Naive thymus-derived CD8-positive, alpha-beta T cell (primary cell): ENCODE results near the gene GATA5. TPM values are rescaled to one million over a fixed set of nuclear protein-coding genes. Genes with fewer than 3 reads are reported as not detected.

Source experiments
- ATAC-seq, 2 donors: fragments of 150-1000 bp; cut with Tn5 transposase in 1 of 2; sonication (Bioruptor Pico), chemical (Tn5 transposase) in 1 of 2; 1 replicate in 1 of 2; 2 replicates in 1 of 2; pipeline ENCODE4 v1.10.0; 2021; ENCODE audit warnings: mild to moderate bottlenecking in 2 of 2, moderate library complexity in 2 of 2
- POLR2A ChIA-PET: fragments of 350-600 bp; sonication (Branson Sonifier 250); formaldehyde crosslinking; loops from one replicate; lab custom pipeline; 2021; ENCODE audit warnings: antibody characterized with exemption; lab: Charles Lee
- DNase-seq, 10 donors: peaks; one replicate each; pipeline versions ENCODE4 v3.0.0 to v3.0.0-alpha.2; 2020 to 2022
- H3K27ac Mint-ChIP-seq, 10 donors: one replicate each; pipeline ENCODE4 v1.8.0; 2020 to 2022; ENCODE audit warnings: mild to moderate bottlenecking in 10 of 10, mixed read lengths in 10 of 10, moderate library complexity in 4 of 10, inconsistent platforms in 1 of 10
- H3K27me3 Mint-ChIP-seq, 5 donors: one replicate each; pipeline ENCODE4 v1.8.0; 2021 to 2022; ENCODE audit warnings: mixed read lengths in 5 of 5
- H3K36me3 Mint-ChIP-seq, 3 donors: one replicate each; pipeline ENCODE4 v1.8.0; 2020 to 2022; ENCODE audit warnings: mixed read lengths in 3 of 3, mild to moderate bottlenecking in 2 of 3, inconsistent platforms in 1 of 3
- H3K4me1 Mint-ChIP-seq, 4 donors: one replicate each; pipeline ENCODE4 v1.8.0; 2021 to 2022; ENCODE audit warnings: mixed read lengths in 4 of 4
- H3K4me3 Mint-ChIP-seq, 10 donors: one replicate each; pipeline ENCODE4 v1.8.0; 2020 to 2022; ENCODE audit warnings: mild to moderate bottlenecking in 10 of 10, mixed read lengths in 10 of 10, moderate library complexity in 6 of 10, inconsistent platforms in 1 of 10
- H3K9me3 Mint-ChIP-seq, 9 donors: one replicate each; pipeline ENCODE4 v1.8.0; 2020 to 2022; ENCODE audit warnings: mixed read lengths in 9 of 9, mild to moderate bottlenecking in 3 of 9, inconsistent platforms in 1 of 9, moderate library complexity in 1 of 9
- polyA plus RNA-seq, 3 donors: library from polyadenylated mRNA; unstranded; fragments of 300-500 nt; fragmentation: Illumina TruSeq; gene quantifications; one replicate each; pipeline ENCODE4 v1.2.3, GENCODE V29; 2021
- total RNA-seq, 8 experiments: library from RNA in 2 of 8; stranded (reverse) in 2 of 8; gene quantifications; one replicate each; pipeline ENCODE4 v1.2.3 and lab custom pipeline; 2021 to 2026

Gene GATA5
- total and polyA plus RNA-seq, 5 experiments from 2014 or later: not detected

DNA sequence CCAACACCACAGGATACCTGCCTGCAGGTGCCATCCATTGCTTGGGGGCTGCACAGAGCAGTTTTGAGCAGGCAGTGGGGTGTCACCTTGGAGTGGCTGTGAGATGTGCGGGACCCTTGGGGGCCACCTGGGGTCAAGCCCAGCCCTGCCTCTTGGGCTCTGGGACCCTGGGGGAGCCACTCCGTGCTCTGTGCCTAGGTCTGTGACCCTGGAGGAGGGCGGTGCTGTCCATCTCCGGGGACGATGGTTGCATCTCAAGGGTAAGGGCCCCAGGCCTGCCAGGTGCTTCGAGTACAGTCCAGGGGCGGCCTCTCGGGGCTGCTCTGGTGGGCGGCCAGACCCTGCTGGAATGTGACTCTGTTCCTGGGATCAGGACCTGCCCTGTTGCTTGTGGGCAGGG is 8.7 kb upstream of the GATA5 start:
- no peak overlapping the region for H3K4me3 Mint-ChIP-seq
- H3K27ac Mint-ChIP-seq: no peak overlapping the region
- H3K36me3 Mint-ChIP-seq: no peaks in the 10 kb centered on the region
- POLR2A ChIA-PET: no interaction called here
- ATAC-seq (no peak), DNase-seq (no peak)
- H3K27me3 Mint-ChIP-seq: peaks cover 12 to 85% (median 38%) of the 10 kb centered on the region in 5 donors
- H3K4me1 Mint-ChIP-seq: peaks cover 1 to 11% (median 7%) of the 10 kb centered on the region in 4 donors
- H3K9me3 Mint-ChIP-seq: no peaks in the 10 kb centered on the region

DNA sequence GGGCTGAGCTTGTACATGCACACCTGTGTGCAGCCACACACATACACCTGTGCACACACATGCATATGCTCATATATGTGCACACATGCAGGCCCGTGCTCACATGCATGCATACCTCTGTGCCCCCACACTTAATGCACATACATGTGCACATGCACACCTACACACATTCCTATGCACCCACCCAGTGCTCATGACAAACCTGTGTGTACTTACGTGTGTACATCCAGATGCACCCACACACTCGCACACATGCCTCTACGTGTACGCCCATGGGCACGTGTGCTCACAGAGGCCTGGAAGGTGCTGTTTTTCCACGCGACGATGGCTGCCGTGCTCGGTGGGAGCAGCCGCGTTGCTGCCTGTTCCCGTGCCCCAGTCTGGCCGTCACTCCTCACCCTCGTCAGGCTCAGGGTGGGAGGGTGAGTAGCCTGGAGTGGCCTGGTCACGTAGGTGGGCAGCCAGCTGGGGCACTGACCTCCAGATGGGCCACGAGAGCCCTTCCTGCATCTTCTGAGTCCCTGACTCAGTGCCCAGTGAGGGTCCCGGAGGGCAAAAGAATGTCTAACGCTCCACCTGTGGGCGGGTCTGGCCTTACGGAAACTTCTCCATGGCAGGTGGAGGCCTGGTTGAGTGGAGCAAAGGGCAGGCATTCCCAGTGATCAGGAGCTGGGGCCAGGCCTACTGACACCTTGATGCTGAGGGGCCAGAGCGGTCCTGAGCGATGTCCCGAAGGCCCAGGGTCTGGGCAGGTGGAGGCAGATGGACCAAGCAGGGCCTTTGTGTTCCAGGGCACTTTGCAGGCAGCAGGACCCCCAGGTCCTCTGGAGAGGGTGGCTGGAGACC is 8.0 kb upstream of the GATA5 start:
- no peak for DNase-seq
- ATAC-seq: no peak
- Mint-ChIP-seq H3K9me3 (no peaks in the 10 kb centered on the region), H3K4me3 (no peak overlapping the region), H3K27ac (no peak overlapping the region), H3K4me1 (peaks cover 4 to 15% (median 7%) of the 10 kb centered on the region in 4 donors), H3K27me3 (peaks cover 14 to 88% (median 41%) of the 10 kb centered on the region in 5 donors), H3K36me3 (no peaks in the 10 kb centered on the region)
- POLR2A ChIA-PET: no interaction called here

DNA sequence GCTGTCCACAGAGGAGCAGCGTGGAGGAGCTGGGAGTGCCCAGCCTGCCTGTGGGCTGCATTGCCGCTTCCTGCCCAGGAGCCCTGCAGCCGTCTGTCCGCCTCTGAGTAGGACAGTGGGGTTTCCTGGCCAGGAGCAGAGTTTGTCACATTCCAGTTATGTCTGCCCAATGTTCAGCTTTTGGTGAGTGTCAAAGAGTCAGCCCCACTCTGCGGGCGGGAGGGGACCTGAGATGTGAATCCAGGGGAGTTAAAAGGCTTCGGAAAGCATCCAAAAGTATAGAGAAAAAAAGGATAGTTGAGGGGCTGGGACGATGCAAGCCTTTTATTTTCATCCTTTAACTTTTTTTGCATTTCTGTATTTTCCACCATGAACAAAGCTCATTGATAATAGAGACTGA is 7.2 kb upstream of the GATA5 start:
- H3K9me3 Mint-ChIP-seq: no peaks in the 10 kb centered on the region
- ATAC-seq: no peak
- peaks cover 18 to 88% (median 42%) of the 10 kb centered on the region in 5 donors for H3K27me3 Mint-ChIP-seq
- no peak overlapping the region for H3K27ac Mint-ChIP-seq
- H3K4me1 Mint-ChIP-seq: peaks cover 5 to 15% (median 9%) of the 10 kb centered on the region in 4 donors
- no peak for DNase-seq
- peak overlapping the region in 2 of 10 donors; percentile 31 to 52 for H3K4me3 Mint-ChIP-seq
- POLR2A ChIA-PET: interaction anchor here (0.8 kb wide), 1 partner anchor 86 kb away, joined by 3 read pairs; no protein-coding TSS in a partner anchor
- no peaks in the 10 kb centered on the region for H3K36me3 Mint-ChIP-seq

DNA sequence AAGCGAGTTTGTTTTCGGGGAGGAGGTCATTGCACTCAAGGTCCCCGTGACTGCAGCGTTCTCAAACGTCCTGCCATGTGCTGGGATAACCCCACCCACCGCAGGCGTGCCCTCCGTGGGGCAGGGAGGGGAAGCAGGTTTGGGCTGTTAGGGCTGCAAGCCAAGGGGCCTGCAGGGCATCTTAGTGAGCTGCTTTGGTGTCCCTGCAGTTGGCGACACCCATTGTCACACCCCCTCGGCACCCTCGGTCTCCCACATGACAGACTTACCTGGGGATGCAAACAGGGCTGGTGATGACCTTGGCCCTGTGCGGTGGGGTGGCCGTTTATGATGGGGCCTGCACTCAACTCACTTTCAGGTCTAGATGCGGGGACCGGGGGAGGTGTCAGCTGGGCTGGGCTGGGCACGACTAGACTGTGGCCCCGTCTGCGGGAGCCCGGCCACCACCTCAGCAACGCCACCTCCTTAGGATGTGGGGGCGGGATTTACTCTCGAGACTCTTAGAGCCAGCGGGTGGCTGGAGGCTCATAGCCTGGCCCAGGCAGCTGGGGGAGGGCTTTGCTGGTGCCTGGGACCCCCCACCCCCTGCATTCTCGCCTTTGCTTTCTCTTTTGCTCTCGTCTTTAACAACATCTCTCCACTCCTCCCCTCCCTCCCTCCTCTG is 6.5 kb upstream of the GATA5 start:
- POLR2A ChIA-PET: interaction anchor here (0.8 kb wide), 1 partner anchor 85 kb away, joined by 3 read pairs; no protein-coding TSS in a partner anchor

DNA sequence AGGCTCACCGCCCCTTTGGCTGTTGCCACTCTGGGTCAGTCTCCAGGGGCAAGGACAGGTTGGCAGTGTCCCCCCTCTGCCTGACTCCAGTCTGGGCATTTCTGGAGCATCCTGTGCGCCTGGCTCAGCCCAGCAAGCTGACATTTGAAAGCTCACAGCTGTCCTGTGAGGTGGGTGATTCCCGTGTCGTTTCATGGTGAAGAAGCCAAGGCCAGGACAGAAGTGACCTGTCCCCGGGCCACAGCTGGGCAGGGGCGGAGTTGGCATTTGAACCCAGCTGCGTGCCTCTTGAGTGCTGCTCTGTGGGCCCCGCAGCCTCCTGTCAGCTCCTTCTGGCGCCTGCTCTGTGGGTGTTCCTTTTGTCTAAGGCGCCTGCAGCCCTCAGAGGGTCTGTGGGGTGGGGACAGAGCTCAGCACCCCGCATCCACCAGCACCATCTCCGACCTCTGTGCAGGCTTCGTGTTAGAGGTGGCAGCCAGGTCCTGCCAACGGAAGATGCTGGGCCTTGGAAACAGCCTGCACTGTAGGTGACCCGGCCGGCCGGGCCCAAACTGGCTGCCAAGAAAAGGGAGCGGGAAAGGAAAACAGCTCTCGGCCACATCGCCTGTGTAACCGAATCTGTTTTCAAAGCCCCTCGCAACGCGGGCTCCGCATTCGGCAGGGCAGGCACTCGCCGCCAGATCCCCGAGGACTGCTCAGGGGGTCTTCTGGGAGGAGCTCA is 5.8 kb upstream of the GATA5 start:
- DNase-seq: no peak
- H3K4me3 Mint-ChIP-seq: peak overlapping the region in 1 of 10 donors; percentile 51
- no peak for ATAC-seq
- peak overlapping the region in 1 of 10 donors; percentile 34 for H3K27ac Mint-ChIP-seq
- H3K9me3 Mint-ChIP-seq: no peaks in the 10 kb centered on the region
- peaks cover 0 to 2% (median 0%) of the 10 kb centered on the region in 3 donors for H3K36me3 Mint-ChIP-seq
- H3K27me3 Mint-ChIP-seq: peaks cover 15 to 87% (median 41%) of the 10 kb centered on the region in 5 donors
- POLR2A ChIA-PET: no interaction called here
- H3K4me1 Mint-ChIP-seq: peaks cover 9 to 17% (median 14%) of the 10 kb centered on the region in 4 donors

More for the DNA sequence above, 6.5 kb upstream of the GATA5 start:
- Mint-ChIP-seq H3K9me3 (no peaks in the 10 kb centered on the region), H3K27ac (no peak overlapping the region), H3K4me1 (peaks cover 5 to 15% (median 9%) of the 10 kb centered on the region in 4 donors), H3K27me3 (peaks cover 18 to 89% (median 43%) of the 10 kb centered on the region in 5 donors), H3K4me3 (peak overlapping the region in 4 of 10 donors; percentile 7 to 51 (median 30)), H3K36me3 (no peaks in the 10 kb centered on the region)
- DNase-seq: no peak
- no peak for ATAC-seq

DNA sequence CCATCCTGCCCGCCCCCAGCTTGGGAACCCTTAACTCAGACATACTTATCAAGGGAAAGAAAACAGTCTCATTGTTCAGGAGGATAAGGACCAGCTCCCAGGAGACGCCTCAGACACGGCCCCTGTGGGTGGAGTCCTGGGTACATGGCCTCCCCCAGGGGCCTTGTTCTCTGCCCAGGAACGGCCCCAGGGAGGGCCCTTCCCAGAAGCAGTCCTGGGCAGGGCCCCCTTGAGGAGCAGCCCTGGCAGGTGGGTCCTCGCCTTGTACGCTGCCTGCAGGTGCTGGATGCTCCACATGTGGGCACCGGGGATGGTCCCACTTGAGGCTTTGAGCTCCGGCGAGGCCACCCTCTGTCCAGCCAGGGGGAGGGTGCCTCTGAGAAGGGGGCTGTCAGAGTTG is 4.5 kb upstream of the GATA5 start:
- H3K9me3 Mint-ChIP-seq: no peaks in the 10 kb centered on the region
- H3K4me1 Mint-ChIP-seq: peaks cover 9 to 18% (median 14%) of the 10 kb centered on the region in 4 donors
- POLR2A ChIA-PET: no interaction called here
- H3K27me3 Mint-ChIP-seq: peaks cover 14 to 75% (median 35%) of the 10 kb centered on the region in 5 donors
- ATAC-seq (no peak), DNase-seq (no peak)
- no peak overlapping the region for H3K4me3 Mint-ChIP-seq
- no peak overlapping the region for H3K27ac Mint-ChIP-seq
- peaks cover 0 to 2% (median 0%) of the 10 kb centered on the region in 3 donors for H3K36me3 Mint-ChIP-seq

DNA sequence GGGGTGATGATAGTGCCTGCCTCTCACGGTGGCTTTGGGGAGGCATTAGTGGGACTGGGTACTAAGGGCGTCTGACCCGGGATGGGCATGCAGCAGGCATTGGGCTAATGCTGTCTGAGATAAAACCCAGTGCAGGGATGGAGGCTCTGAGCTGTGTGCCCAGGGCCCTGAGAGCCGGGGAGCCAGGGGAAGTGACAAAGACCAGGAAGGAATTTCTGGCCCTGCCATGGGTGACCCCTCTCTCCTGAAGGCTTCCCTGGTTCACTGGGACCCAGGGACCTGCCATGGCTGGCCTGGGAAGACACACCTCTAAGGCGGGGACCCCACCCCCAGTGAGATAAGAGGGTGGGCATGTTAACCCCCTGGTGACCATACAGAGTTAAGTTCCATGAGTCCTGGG is 3.9 kb upstream of the GATA5 start:
- Mint-ChIP-seq H3K36me3 (peaks cover 0 to 2% (median 0%) of the 10 kb centered on the region in 3 donors), H3K4me1 (peaks cover 9 to 18% (median 15%) of the 10 kb centered on the region in 4 donors), H3K9me3 (no peaks in the 10 kb centered on the region), H3K27me3 (peaks cover 14 to 70% (median 35%) of the 10 kb centered on the region in 5 donors), H3K4me3 (no peak overlapping the region), H3K27ac (peak overlapping the region in 1 of 10 donors; percentile 24)
- ATAC-seq: no peak
- DNase-seq: no peak
- POLR2A ChIA-PET: no interaction called here

DNA sequence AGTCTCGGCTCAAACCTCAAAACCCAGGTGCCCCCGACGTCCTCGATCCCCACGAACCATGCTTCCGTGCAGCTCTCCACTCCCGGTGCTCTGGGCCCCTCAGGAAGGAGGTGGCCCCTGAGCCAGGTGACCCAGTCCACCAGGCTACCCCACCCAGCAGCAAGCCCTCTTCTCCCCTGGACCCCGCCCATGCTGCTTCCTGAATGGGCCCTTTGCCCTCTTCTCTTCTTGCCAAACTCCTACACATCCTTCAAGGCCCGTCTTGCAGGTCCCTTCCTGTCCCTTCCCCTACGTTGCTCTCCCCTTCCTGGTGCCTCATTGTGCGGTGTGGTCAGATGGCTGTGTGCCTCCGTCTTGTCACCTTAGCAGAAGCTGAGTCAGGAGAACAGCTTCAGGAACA is 3.4 kb upstream of the GATA5 start:
- no peak overlapping the region for H3K4me3 Mint-ChIP-seq
- H3K27ac Mint-ChIP-seq: no peak overlapping the region
- POLR2A ChIA-PET: no interaction called here
- peaks cover 0 to 2% (median 0%) of the 10 kb centered on the region in 3 donors for H3K36me3 Mint-ChIP-seq
- peaks cover 9 to 18% (median 17%) of the 10 kb centered on the region in 4 donors for H3K4me1 Mint-ChIP-seq
- DNase-seq (no peak), ATAC-seq (no peak)
- peaks cover 14 to 69% (median 35%) of the 10 kb centered on the region in 5 donors for H3K27me3 Mint-ChIP-seq
- H3K9me3 Mint-ChIP-seq: no peaks in the 10 kb centered on the region

DNA sequence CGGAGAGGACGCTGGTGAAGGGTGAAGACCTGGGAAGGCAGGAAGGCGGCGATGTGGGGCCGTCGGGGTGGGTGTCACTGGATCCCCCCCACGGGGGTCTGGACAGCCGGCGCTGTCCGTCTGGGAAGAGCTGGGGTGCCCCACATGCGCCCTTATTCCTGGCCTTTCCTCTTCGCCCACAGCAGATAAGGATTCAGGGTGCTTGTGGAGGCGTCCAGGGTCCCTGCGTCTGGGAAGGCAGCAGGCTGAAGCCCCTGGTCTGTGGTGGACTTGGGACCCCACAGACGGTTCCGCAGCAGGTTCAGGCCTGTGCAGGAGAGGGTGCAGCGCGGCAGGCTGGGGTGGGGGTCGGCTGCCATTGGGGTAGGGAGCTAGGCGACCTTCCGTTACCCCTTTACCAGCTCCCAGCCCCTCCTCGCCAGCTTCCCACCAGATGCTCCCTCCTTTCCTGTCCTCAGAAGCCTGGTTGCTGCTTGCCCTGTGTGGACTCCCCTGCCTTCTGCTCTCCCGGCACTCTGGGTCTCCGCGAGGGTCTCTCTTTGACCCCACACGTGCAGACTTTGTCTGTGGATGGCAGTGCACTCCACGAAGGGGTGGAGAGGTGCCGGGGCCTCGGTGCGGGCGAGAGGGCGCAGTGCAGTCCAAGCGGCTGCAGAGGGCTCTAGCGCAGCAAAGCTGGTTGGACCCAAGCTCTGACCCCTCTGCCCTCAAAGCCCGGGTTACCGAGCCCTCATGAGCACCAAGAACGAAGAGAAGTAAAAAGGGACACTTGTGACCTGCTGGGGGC is 2.1 kb upstream of the GATA5 start:
- Mint-ChIP-seq H3K36me3 (peaks cover 0 to 2% (median 0%) of the 10 kb centered on the region in 3 donors), H3K4me1 (peaks cover 9 to 18% (median 14%) of the 10 kb centered on the region in 4 donors), H3K27ac (peak overlapping the region in 1 of 10 donors; percentile 36), H3K4me3 (peak overlapping the region in 2 of 10 donors; percentile 14 to 82), H3K27me3 (peaks cover 11 to 60% (median 31%) of the 10 kb centered on the region in 5 donors), H3K9me3 (no peaks in the 10 kb centered on the region)
- POLR2A ChIA-PET: interaction anchor here (0.9 kb wide), 1 partner anchor 47 kb away, joined by 3 read pairs; no protein-coding TSS in a partner anchor
- DNase-seq: no peak
- no peak for ATAC-seq

DNA sequence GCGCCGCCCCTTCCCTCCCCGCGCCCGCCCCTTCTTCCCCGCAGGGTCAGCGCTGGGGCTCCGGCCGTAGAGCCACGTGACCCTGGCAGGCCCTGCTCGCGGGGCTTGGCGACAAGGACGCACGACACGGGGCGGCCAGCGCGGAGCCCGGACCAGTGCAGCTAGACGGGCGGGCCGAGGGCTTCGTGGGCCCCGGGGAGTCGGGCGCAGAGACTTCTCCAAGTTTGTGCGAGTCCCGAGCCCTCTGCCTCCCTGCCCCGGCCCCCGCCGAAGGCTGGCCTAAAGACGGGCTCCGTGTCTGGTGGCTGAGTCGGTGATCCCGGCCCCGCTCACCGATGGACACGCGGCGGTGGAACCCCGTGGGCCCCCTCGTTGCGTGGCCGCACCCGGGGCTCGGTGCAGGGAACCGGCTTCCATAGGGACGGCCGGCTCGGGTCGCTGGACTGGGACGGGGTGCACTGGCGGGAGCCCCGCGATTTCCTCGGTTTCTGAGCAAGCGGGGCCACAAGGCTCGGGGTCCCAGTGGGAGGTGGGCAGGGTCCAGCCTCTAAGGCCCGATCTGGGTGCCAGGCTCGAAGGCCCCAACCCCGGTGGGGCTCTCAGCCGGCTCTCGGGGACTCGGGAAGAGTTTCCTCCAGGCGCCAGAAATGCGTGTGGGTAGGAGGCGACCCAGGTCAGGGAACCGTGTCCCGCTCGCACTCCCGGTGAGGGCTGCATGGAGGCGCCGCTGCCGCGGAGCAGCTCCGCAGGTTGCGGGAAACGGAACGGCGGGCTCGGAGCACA is 452 bp upstream of the GATA5 start:
- POLR2A ChIA-PET: no interaction called here
- Mint-ChIP-seq H3K4me3 (peak overlapping the region in 2 of 10 donors; percentile 64 to 82), H3K36me3 (peaks cover 0 to 2% (median 0%) of the 10 kb centered on the region in 3 donors), H3K27me3 (peaks cover 13 to 57% (median 36%) of the 10 kb centered on the region in 5 donors), H3K4me1 (peaks cover 6 to 16% (median 8%) of the 10 kb centered on the region in 4 donors), H3K9me3 (no peaks in the 10 kb centered on the region), H3K27ac (no peak overlapping the region)
- ATAC-seq (no peak), DNase-seq (no peak)
